HK-2 (cell line): ENCODE measurements around the gene PDE4B.
A peak's percentile ranks its signal among the peaks of the same experiment; 100 is the strongest.
"Not testable (repeated sequence)": the region's sequence is repeated elsewhere in the genome, so short reads cannot be mapped to it uniquely, and the experiment has no call there.

ENCODE experiments used
- DNase-seq: peaks from one replicate; pipeline ENCODE4 v3.0.0-alpha.2; 2018; ENCODE audit not compliant: unreplicated experiment

Gene PDE4B

GRCh38 chr1:65814752-65815151, 22.1 kb downstream of the PDE4B start:
- no peak for DNase-seq

- no peak for DNase-seq
These were observed 25.2 kb downstream of the PDE4B start for GRCh38 chr1:65817891-65818290.

- DNase-seq: no peak
These were observed 26.3 kb downstream of the PDE4B start for GRCh38 chr1:65818966-65819365.

GRCh38 chr1:65820983-65821382, 28.3 kb downstream of the PDE4B start:
- DNase-seq: peak; percentile 60

- no peak for DNase-seq
These were observed 28.7 kb downstream of the PDE4B start for GRCh38 chr1:65821386-65821785.

- no peak for DNase-seq
These were observed 31.4 kb downstream of the PDE4B start for GRCh38 chr1:65824103-65824502.

GRCh38 chr1:65825741-65826140, 33.0 kb downstream of the PDE4B start:
- DNase-seq: no peak

GRCh38 chr1:65826782-65827181, 34.1 kb downstream of the PDE4B start:
- DNase-seq: no peak

- no peak for DNase-seq
These were observed 34.7 kb downstream of the PDE4B start for GRCh38 chr1:65827346-65827745.

- no peak for DNase-seq
These were observed 37.6 kb downstream of the PDE4B start for GRCh38 chr1:65830306-65830705.

GRCh38 chr1:65832296-65832695, 39.6 kb downstream of the PDE4B start:
- no peak for DNase-seq

- no peak for DNase-seq
These were observed 44.0 kb downstream of the PDE4B start for GRCh38 chr1:65836686-65837085.

- DNase-seq: no peak
These were observed 48.0 kb downstream of the PDE4B start for GRCh38 chr1:65840683-65841082.

GRCh38 chr1:65844296-65844695, 51.6 kb downstream of the PDE4B start:
- DNase-seq: no peak

- DNase-seq: no peak
These were observed 52.3 kb downstream of the PDE4B start for GRCh38 chr1:65844821-65845534.

- DNase-seq: no peak
These were observed 52.9 kb downstream of the PDE4B start for GRCh38 chr1:65845535-65846060.

- DNase-seq: no peak
These were observed 54.2 kb downstream of the PDE4B start for GRCh38 chr1:65846866-65847265.

- DNase-seq: no peak
These were observed 57.6 kb downstream of the PDE4B start for GRCh38 chr1:65850281-65850680.

GRCh38 chr1:65856591-65856990, 63.9 kb downstream of the PDE4B start:
- peak; percentile 14 for DNase-seq

GRCh38 chr1:65866439-65866838, 73.7 kb downstream of the PDE4B start:
- DNase-seq: no peak

- DNase-seq: no peak
These were observed 79.6 kb downstream of the PDE4B start for GRCh38 chr1:65872301-65872700.

GRCh38 chr1:65878342-65878741, 85.6 kb downstream of the PDE4B start:
- DNase-seq: not testable (repeated sequence)

- DNase-seq: no peak
These were observed 87.9 kb downstream of the PDE4B start for GRCh38 chr1:65880611-65881010.

- DNase-seq: no peak
These were observed 88.4 kb downstream of the PDE4B start for GRCh38 chr1:65881067-65881594.
